Fibroblast of skin of left biceps (primary cell): ENCODE data around the gene PGBD5.
"Not testable (repeated sequence)": the region's sequence is repeated elsewhere in the genome, so short reads cannot be mapped to it uniquely, and the experiment has no call there.

Source experiments
- DNase-seq, 2 experiments: peaks; one replicate each; pipeline ENCODE4 v3.0.0-alpha.2; 2013; ENCODE audit warnings: low read depth in 2 of 2

Gene PGBD5

GRCh38 chr1:230425252-230426091, 660 bp downstream of the PGBD5 start:
- no peak for DNase-seq

DNA sequence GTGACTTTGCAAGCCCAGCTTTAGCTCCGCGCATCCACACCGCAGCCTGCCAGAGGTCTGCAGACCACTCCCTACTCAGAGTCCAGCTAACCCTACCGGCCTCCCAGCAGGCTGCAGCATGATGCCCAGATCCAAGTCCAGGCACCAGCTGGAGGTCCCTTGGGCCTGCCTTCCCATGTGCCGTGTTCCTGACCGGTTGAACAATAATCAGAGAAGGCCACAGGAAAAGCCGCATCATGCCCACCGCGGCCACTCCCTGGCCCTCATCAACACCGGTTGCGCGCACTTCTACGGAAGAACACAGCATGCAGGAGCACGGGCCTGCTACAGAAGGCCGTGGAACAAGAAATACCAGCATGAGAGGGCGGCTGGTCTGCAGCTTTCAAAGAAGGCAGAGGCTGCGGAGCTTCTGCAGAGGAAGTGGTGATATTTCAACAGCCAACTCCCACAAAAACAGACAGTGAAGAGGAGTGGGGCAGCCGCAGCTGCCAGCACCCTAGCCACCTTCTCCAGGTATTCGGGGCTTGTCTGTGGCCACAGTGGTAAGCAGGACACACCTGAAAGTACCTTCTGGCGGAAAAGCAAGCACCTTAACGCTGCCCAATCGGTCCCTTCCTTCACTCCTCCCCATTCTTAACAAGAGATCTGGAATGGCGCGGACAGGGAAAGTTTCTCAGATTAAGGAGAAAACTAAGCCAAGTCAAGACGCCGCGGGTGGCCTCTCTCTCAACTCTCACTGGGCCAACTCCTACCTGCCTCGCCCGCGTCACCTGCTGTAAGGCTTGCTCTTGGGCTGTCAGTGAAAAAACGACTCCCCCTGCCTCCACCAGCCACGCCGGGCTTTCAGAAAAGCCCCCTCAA, 1.5 kb downstream of the PGBD5 start:
- no peak for DNase-seq

DNA sequence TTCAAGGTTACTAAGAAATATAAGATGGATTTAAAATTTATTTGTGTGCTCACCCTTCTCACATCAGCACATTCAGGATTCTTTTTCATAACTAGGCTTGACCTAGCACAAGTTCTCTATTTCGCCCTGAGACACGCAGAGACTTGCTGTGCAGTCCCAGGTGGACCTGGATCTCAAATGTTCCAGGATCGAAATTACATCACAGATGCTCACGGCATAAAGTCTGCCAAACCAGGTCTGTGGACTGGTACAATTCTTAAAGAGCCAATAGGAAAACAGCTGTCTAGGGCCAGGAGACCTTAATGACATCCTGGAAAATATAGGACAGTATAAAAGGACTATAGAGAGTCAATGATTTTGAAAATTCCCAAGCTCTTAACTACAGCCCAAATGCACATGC, 2.2 kb downstream of the PGBD5 start:
- no peak for DNase-seq

- DNase-seq = no peak
Observed at GRCh38 chr1:230423261-230423660, 2.9 kb downstream of the PGBD5 start.

DNA sequence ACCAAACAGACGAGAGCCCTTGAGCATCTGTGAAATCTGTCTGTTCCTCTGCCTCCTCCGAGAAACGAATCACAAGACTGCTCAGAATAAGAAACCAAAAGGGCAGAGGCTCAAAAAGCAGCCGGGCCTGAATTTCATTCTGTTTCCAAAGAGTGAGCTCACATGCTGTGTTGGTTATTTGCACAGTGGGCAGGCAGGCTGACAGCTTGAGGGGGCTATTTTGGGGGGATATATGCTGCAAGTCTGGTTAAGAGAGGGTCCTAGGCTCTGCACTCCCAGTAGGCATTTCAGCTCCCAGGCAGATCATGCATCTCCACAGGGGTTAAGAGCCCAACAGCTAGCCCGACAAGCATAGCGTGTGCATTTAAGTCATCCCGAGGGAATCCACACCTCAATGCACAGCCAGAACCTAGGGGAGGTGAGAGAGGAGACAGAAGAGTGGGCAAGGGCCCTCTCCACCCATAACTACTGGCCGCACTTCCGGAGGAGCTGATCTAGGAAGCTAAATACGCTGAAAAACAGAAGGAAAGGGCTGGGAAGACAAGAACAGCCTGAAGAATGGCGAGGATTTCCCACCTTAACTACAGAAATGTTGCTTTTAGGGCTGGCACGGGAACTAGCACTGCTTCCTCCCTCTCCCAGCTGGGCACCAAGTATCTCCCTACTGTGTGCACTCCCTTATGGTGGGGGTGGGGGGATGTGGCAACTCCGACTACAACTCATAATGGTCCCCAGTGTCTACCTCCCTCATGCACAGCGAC, 3.7 kb downstream of the PGBD5 start:
- DNase-seq = no peak

DNA sequence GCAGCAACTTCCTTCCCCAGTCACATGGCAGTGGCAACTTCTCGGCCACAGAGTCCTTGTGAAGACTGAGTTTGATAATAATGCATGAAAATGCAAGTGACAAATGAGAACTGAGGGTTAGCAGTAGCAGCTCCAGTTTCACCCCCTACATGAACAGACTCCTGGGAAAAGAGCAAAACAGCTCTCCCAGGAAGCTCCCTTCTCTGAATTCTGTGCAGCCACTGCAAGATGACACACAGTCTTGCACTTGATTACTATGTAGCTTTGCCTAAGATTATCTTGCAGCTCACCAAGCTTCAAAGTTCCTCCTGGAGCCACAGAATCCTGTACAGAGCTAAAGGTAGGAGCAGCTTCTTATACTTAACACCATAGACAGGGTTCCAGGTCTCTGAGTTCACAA, 4.7 kb downstream of the PGBD5 start:
- DNase-seq = no peak

GRCh38 chr1:230420372-230420771, 5.8 kb downstream of the PGBD5 start:
- not testable (repeated sequence) for DNase-seq

GRCh38 chr1:230416430-230416829, 9.7 kb downstream of the PGBD5 start:
- DNase-seq = no peak

DNA sequence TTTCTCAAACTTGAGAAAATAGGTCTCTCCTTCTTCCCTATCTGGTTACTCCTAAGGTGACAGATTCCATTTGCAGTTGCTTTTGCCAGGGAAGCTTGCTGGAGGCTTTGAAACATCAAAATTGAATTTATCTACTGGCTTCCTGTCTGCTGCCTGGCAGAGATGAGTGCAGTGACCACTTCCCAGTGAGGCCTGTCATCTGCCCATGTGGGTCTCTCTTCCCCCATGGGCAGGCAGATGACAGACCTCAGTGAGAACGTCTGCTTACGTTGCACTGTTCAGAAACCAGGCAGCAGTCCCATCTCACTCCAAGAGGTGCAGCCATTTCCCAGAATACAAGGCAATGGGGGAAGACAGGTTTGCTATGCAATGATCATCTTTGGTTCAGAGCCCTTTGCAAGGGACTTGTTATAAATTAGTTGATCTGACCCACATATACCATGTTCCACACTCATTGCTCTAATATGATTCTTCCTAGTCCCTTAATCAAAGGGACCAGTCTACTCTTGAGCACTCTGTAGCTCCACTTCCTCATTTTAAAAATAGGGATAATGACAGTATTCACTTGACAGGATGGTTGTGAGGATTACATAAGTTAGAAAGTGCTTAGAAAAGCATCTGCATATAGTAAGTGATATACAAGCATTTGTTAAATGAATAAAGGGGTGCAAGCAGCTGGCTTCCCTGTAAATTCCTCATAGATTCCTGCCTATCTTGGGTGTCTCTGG, 10.6 kb downstream of the PGBD5 start:
- DNase-seq = no peak

GRCh38 chr1:230414694-230415093, 11.4 kb downstream of the PGBD5 start:
- no peak for DNase-seq

- DNase-seq = no peak
Observed at GRCh38 chr1:230414102-230414501, 12.0 kb downstream of the PGBD5 start.

- no peak for DNase-seq
Observed at GRCh38 chr1:230413061-230413460, 13.1 kb downstream of the PGBD5 start.

- DNase-seq = no peak
Observed at GRCh38 chr1:230408971-230409370, 17.2 kb downstream of the PGBD5 start.

DNA sequence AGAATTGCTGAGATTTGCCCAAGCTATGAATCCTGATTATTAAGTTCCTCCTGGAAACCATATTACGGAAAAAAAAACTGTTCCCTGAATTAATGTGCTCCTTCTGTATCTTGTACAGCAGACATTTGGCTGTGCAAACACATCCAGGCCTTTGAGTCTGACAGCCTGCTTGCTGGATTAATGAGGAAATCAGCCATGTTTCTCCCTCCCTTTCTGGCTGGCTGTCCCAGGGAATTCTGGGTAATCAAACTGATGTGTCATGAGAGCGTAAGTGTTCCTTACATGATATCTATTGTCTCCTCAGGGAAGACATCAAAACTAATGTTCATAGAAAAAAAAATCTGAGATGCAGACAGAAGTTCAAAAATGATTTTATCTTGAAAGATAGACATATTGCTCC, 18.8 kb downstream of the PGBD5 start:
- DNase-seq = no peak

DNA sequence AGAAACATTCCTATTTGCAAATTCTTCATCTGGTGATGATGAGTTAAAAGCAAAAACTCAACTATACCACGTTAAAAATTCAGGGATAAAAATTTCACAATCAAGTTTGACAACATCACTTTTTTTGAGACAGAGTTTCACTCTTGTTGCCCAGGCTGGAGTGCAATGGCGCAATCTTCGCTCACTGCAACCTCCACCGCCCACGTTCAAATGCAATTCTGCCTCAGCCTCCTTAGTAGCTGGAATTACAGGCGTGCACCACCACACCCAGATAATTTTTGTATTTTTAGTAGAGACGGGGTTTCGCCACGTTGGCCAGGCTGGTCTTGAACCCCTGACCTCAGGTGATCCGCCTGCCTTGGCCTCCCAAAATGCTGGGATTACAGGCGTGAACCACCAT, 19.4 kb downstream of the PGBD5 start:
- DNase-seq = not testable (repeated sequence)

DNA sequence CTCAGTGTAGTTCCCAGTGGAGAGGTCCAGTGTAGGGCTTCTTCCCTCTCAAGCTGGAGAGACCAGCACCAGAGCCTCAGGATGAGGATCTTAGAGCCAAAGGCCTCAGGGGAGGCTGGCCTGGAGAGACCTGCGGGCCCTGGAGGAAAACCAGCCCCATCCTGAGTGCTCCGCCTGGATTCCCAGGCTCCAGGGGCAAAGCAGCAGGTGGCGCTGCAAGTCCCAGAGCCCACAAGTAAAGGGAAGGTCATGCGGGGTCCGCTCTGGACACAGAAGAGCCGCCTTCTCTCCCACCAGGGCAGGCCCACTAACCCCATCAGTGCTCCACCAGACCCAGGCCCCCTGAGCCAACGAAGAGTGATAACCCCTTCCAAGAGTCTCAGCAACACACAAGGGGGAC, 22.7 kb downstream of the PGBD5 start:
- no peak for DNase-seq

- no peak for DNase-seq
Observed at GRCh38 chr1:230401763-230402294, 24.3 kb downstream of the PGBD5 start.

DNA sequence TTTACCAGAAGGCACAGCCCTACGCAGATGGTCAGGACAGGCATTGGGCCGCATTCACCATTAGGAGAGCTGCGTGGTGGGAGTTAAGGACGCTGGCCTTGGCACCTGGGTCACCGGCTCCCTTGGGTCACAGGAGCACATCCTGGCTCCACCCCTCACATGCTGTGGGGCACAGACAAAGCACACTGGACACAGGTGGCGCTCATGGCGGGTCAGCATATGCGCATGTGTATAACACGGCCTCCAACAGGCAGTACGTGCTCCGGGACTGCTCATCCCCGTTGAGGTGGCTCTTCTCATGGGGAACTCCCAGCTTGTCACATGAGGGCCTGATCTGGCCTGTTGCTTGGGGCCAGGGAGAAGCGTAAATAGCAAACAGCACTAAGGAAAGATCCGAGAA, 25.0 kb downstream of the PGBD5 start:
- DNase-seq = no peak

GRCh38 chr1:230400007-230400344, 26.2 kb downstream of the PGBD5 start:
- no peak for DNase-seq

DNA sequence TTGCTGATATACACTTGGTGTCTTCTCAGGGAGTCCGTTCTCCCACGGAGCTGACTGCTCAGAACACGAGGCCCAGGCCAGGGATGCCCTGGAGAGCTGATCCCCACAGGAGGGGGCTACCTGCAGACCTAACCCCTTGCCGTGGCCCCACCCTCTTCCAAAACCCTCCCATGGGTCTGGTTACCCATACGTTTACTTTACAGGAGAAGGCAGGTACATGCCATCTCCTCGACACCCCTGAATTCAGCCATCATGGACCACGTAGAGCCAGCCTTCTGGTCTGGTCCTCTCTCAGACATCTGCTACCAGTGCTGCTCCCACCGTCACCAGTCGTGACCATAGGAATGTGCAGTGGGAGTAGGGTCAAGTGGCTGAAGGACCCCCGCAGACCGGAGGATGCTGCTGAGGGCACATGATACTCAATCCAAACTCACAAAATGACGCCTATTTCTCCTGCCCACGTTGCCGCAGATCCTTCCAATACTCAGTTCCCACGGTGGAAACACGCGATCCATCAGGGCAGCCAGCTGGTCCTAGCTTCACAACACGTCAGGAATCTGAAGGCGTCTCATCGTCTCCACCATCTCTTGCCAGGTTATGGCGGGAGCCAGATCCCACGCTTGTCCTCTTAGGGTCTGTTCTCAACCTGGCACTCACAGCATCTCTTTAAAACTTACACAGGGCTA, 26.7 kb downstream of the PGBD5 start:
- DNase-seq = no peak

GRCh38 chr1:230398856-230399255, 27.3 kb downstream of the PGBD5 start:
- no peak for DNase-seq
